K562 (cell line): Measurements from ENCODE around the gene ADGRE2. TPM values are rescaled to one million over a fixed set of nuclear protein-coding genes. Genes with fewer than 3 reads are reported as not detected.
A peak's percentile ranks its signal among the peaks of the same experiment; 100 is the strongest.

Experiments
- ADNP ChIP-seq: fragments of 200-800 bp; sonication (Bioruptor generic); IDR thresholded peaks from 2 replicates; pipeline ENCODE4 v1.6.1; 2016; ENCODE audit warnings: missing genetic modification characterization, missing compliant biosample characterization
- BDP1 ChIP-seq: IDR thresholded peaks from 3 replicates; pipeline ENCODE4 v1.6.1; 2011; ENCODE audit not compliant: insufficient read length, insufficient read depth
- CHD2 ChIP-seq: IDR thresholded peaks from 2 replicates; pipeline ENCODE4 v1.6.1; 2011; ENCODE audit warnings: low read depth, low read length
- FOXK2 ChIP-seq, 2 experiments: fragments of 450-650 bp; IDR thresholded peaks in 1 of 2; conservative IDR thresholded peaks in 1 of 2; 2 replicates each; pipeline ENCODE4 v1.6.1; 2016; ENCODE audit warnings: low read depth in 2 of 2, mild to moderate bottlenecking in 1 of 2
- HDAC3 ChIP-seq: fragments of 450-650 bp; IDR thresholded peaks from 2 replicates; pipeline ENCODE4 v1.6.1; 2018; ENCODE audit warnings: borderline replicate concordance, mild to moderate bottlenecking, moderate library complexity; ENCODE audit not compliant: partially characterized antibody
- MXI1 ChIP-seq: IDR thresholded peaks from 2 replicates; pipeline ENCODE4 v1.6.1; 2011; ENCODE audit warnings: low read depth, mild to moderate bottlenecking, improper control_type of control experiment, low read length
- NR1H2 ChIP-seq: sonication (generic); formaldehyde crosslinking; IDR thresholded peaks from 2 replicates; pipeline ENCODE4 v1.4.0; 2020; ENCODE audit warnings: mild to moderate bottlenecking, missing genetic modification reagents
- SAP30 ChIP-seq: fragments of 200-600 bp; sonication (generic); IDR thresholded peaks from 2 replicates; pipeline ENCODE4 v1.6.1; 2012; ENCODE audit warnings: borderline replicate concordance, low read depth, mild to moderate bottlenecking, moderate library complexity, low read length, control low read depth, inconsistent platforms; ENCODE audit not compliant: insufficient read depth, poor library complexity, severe bottlenecking
- SIN3A ChIP-seq, 2 experiments: fragments of 150-350 bp in 1 of 2; IDR thresholded peaks; 2 replicates each; pipeline ENCODE4 v1.6.1; 2011 to 2016; ENCODE audit warnings: borderline replicate concordance in 2 of 2, low read depth in 2 of 2, low read length in 2 of 2, mild to moderate bottlenecking in 2 of 2, moderate library complexity in 2 of 2; ENCODE audit not compliant: control insufficient read depth in 1 of 2
- SMARCA4 ChIP-seq: fragments of 450-650 bp; IDR thresholded peaks from 2 replicates; pipeline ENCODE4 v1.6.1; 2016
- SRSF7 ChIP-seq: fragments of 200-400 bp; formaldehyde crosslinking; optimal IDR thresholded peaks from 2 replicates; pipeline ENCODE3; 2017; ENCODE audit warnings: mild to moderate bottlenecking, low read depth, low read length
- TAF1 ChIP-seq: IDR thresholded peaks from 2 replicates; pipeline ENCODE4 v1.6.1; 2011; ENCODE audit warnings: mild to moderate bottlenecking, low read length, moderate library complexity; ENCODE audit not compliant: insufficient read depth, control insufficient read depth, severe bottlenecking; ENCODE audit errors: extremely low read depth
- TFAP4 ChIP-seq: sonication (generic); formaldehyde crosslinking; IDR thresholded peaks from 2 replicates; pipeline ENCODE4 v1.8.0; 2022; ENCODE audit warnings: missing genetic modification reagents, mild to moderate bottlenecking, moderate library complexity, borderline replicate concordance
- ZNF133 ChIP-seq: fragments of 250-450 bp; sonication (Bioruptor Pico); IDR thresholded peaks from 2 replicates; pipeline ENCODE4 v1.4.0; 2020; ENCODE audit warnings: mild to moderate bottlenecking
- ZNF174 ChIP-seq: fragments of 250-450 bp; sonication (Bioruptor Pico); IDR thresholded peaks from 2 replicates; pipeline ENCODE4 v1.4.0; 2020; ENCODE audit warnings: mild to moderate bottlenecking
- ZNF395 ChIP-seq: fragments of 200-800 bp; sonication (Bioruptor generic); IDR thresholded peaks from 2 replicates; pipeline ENCODE4 v1.6.1; 2017; ENCODE audit warnings: missing genetic modification characterization, missing compliant biosample characterization
- ZNF449 ChIP-seq: fragments of 250-450 bp; sonication (Bioruptor Pico); IDR thresholded peaks from 2 replicates; pipeline ENCODE4 v1.8.0; 2022; ENCODE audit warnings: moderate library complexity, mild to moderate bottlenecking, inconsistent platforms
- polyA plus RNA-seq, 8 experiments: library from polyadenylated mRNA; depleted of rRNA in 4 of 8; stranded (reverse) in 5 of 8; unstranded in 3 of 8; fragments of >200 nt; fragmentation: Nextera tagmentation in 2 of 8; fragmentation: Illumina TruSeq in 1 of 8; extraction: Ambion mirVana in 2 of 8; extraction: Trizol in 1 of 8; gene quantifications; 2 replicates each; pipeline versions ENCODE4 v1.2.1 to v1.2.3, GENCODE V29; 2011 to 2014; ENCODE audit warnings: inconsistent platforms in 1 of 8, missing spikeins in 1 of 8
- total RNA-seq, 7 experiments: library from RNA; depleted of rRNA in 6 of 7; stranded (reverse); fragments of >200 nt in 6 of 7; fragmentation: Illumina TruSeq in 2 of 7; extraction: Trizol in 2 of 7; gene quantifications; 2 replicates each; pipeline versions ENCODE4 v1.2.1 to v1.2.3, GENCODE V29; 2011 to 2021; ENCODE audit warnings: low replicate concordance in 1 of 7
- TF ChIP-seq, protein P1 (sequence below): fragments of 200-800 bp; sonication (Bioruptor generic); IDR thresholded peaks from 2 replicates; pipeline ENCODE4 v1.6.1; 2016; ENCODE audit warnings: missing genetic modification characterization, missing compliant biosample characterization

The ADGRE2 gene
- total and polyA plus RNA-seq, 9 of the 15 experiments (the other 6 are each of a cell fraction or from before 2014, with no cell fraction given), result 4.3 to 17.3 (median 9.8) TPM

GRCh38 chr19:14775869-14776586 lies 2.3 kb downstream of the ADGRE2 start (continued):
- TF ChIP-seq HDAC3 (peak; percentile 53), ZNF395 (no peak), ZNF174 (no peak), CHD2 (no peak), ZNF133 (CRISPR knock-in tag) (no peak), TFAP4 (CRISPR knock-in tag) (no peak), BDP1 (no peak), MXI1 (no peak), FOXK2 (conservative IDR thresholded peaks at IDR 0.05 in 1 of 2, IDR thresholded peaks at IDR 0.05 in 1 of 2; ENCODE audit: low read depth in 2 of 2) (peak in 1 of 2 experiments; percentile 45; a peak in 1 of 4 replicates), SRSF7 (no peak), ADNP (tag) (0 out of 2 replicates have a peak, but pooled peaks have one; percentile 23), ZNF449 (CRISPR knock-in tag) (no peak), SIN3A (IDR thresholded peaks at IDR 0.05; ENCODE audit: borderline replicate concordance in 2 of 2, control insufficient read depth in 1 of 2, low read depth in 2 of 2, low read length in 2 of 2) (peak in 1 of 2 experiments; percentile 57; a peak in 2 of 4 replicates), NR1H2 (CRISPR knock-in tag) (no peak), TAF1 (peak; percentile 68), SMARCA4 (no peak; the same call in 1 of the 2 replicates), SAP30 (peak; percentile 28)
- TF ChIP-seq, protein P1, sequence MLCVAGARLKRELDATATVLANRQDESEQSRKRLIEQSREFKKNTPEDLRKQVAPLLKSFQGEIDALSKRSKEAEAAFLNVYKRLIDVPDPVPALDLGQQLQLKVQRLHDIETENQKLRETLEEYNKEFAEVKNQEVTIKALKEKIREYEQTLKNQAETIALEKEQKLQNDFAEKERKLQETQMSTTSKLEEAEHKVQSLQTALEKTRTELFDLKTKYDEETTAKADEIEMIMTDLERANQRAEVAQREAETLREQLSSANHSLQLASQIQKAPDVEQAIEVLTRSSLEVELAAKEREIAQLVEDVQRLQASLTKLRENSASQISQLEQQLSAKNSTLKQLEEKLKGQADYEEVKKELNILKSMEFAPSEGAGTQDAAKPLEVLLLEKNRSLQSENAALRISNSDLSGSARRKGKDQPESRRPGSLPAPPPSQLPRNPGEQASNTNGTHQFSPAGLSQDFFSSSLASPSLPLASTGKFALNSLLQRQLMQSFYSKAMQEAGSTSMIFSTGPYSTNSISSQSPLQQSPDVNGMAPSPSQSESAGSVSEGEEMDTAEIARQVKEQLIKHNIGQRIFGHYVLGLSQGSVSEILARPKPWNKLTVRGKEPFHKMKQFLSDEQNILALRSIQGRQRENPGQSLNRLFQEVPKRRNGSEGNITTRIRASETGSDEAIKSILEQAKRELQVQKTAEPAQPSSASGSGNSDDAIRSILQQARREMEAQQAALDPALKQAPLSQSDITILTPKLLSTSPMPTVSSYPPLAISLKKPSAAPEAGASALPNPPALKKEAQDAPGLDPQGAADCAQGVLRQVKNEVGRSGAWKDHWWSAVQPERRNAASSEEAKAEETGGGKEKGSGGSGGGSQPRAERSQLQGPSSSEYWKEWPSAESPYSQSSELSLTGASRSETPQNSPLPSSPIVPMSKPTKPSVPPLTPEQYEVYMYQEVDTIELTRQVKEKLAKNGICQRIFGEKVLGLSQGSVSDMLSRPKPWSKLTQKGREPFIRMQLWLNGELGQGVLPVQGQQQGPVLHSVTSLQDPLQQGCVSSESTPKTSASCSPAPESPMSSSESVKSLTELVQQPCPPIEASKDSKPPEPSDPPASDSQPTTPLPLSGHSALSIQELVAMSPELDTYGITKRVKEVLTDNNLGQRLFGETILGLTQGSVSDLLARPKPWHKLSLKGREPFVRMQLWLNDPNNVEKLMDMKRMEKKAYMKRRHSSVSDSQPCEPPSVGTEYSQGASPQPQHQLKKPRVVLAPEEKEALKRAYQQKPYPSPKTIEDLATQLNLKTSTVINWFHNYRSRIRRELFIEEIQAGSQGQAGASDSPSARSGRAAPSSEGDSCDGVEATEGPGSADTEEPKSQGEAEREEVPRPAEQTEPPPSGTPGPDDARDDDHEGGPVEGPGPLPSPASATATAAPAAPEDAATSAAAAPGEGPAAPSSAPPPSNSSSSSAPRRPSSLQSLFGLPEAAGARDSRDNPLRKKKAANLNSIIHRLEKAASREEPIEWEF, result no peak
